ENCODE measurements around the gene DYNLT1. TPM values are rescaled to one million over a fixed set of nuclear protein-coding genes. Genes with fewer than 3 reads are reported as not detected.
A peak's percentile ranks its signal among the peaks of the same experiment; 100 is the strongest.

The DYNLT1 gene
- polyA plus RNA-seq, 1 donor, result 128 TPM

DNA sequence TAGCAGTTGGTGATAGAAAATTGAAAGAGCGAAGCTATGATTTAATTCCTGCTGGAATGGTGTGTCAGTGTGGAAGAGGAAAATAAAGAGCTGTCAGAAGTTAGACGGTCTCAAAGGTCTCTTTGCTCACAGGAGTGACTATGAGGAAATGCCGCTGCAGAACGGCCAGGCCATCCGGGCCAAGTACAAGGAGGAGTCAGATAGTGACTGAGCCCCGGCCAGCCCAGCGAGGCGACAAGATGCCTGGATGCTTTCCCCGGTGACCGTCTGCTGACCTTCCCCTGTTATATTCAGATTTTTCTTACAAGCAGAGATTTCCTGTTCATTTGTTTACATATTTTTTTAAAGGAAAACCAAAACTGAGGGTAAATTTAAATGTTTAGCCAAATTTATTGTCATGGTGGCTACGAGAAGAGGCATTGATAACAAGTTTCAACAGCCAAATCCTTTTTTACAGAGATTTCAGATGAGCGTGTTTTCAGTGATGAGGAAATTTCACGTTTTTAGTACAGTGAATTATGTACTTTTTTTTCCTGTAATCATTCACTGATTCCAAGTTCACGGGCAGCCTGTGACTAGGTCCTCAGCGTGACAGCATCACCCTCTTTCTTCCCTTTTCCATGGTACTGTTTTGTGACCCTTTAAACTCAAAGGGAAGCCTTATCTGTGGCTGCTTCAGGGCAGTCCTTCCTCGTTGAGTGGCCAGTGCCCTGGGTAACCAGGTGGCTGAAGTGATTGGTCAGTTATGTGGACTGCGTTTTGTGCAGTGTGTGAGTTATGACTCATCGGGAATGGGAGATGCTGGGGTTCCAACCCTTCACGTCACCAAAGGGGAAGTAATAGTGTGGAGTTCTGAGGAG lies 12.6 kb downstream of the DYNLT1 start:
- H3K4me1 ChIP-seq (ENCODE audit: control insufficient read depth, insufficient read depth, low read length), result peaks cover 20% of the 10 kb centered on the region
- peaks cover 63% of the 10 kb centered on the region for H3K36me3 ChIP-seq (ENCODE audit: control insufficient read depth, insufficient read depth, low read length)
- no peak overlapping the region for H3K4me3 ChIP-seq (ENCODE audit: low read length)
- peak; percentile 72 to 82 for DNase-seq
- 66% methylated on average over 4 of the region's 19 CpGs for WGBS (ENCODE audit: insufficient coverage, low lambda C conversion rate)
- H3K9me3 ChIP-seq (ENCODE audit: control insufficient read depth, low read depth, low read length), result no peaks in the 10 kb centered on the region
- H3K27ac ChIP-seq (ENCODE audit: low read length), result peak overlapping the region; percentile 75
- H3K27me3 ChIP-seq (ENCODE audit: control insufficient read depth, insufficient read depth, low read length), result no peaks in the 10 kb centered on the region

DNA sequence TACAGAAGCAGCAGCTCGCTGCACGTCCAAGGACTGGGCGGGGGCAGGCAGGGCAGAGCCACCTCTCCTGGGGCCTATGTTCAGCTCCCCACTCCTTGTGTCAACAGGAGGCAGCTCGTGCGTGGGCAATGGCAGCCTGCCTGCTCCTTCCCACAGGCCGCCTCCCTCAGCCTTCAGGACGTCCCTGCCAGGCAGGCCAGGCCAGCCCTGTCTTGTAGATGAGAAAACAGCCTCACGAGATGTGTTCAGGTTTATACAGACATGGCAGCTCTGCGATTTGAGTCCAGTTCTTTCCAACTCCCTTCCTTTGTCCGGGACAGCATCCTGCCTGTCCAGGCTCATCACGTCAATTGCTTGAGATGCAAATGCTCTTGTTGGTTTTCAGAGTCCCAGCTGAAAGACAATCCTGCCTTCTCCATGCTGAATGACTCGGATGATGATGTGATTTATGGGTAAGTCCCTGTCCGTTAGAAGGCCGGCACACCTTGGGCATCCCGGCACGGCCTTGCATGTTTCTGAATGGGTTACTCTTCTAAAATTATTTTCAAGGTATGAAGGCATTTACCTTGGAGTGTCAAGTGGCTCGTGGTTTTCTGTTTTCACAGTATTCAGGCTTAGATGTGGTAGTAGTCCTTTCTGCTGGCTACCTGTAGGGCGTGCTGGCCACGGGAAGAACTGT lies 13.5 kb downstream of the DYNLT1 start:
- peaks cover 64% of the 10 kb centered on the region for H3K36me3 ChIP-seq (ENCODE audit: control insufficient read depth, insufficient read depth, low read length)
- peak overlapping the region; percentile 75 for H3K27ac ChIP-seq (ENCODE audit: low read length)
- no peak overlapping the region for H3K4me3 ChIP-seq (ENCODE audit: low read length)
- no peaks in the 10 kb centered on the region for H3K27me3 ChIP-seq (ENCODE audit: control insufficient read depth, insufficient read depth, low read length)
- H3K9me3 ChIP-seq (ENCODE audit: control insufficient read depth, low read depth, low read length), result no peaks in the 10 kb centered on the region
- H3K4me1 ChIP-seq (ENCODE audit: control insufficient read depth, insufficient read depth, low read length), result peaks cover 20% of the 10 kb centered on the region
- WGBS (ENCODE audit: insufficient coverage, low lambda C conversion rate), result 83% methylated on average over 3 of the region's 19 CpGs
- peak in 1 of 2 donors; percentile 17 for DNase-seq

GRCh38 chr6:158629367-158630221 lies 14.9 kb downstream of the DYNLT1 start:
- no peaks in the 10 kb centered on the region for H3K27me3 ChIP-seq (ENCODE audit: control insufficient read depth, insufficient read depth, low read length)
- peaks cover 20% of the 10 kb centered on the region for H3K4me1 ChIP-seq (ENCODE audit: control insufficient read depth, insufficient read depth, low read length)
- H3K27ac ChIP-seq (ENCODE audit: low read length), result no peak overlapping the region
- H3K4me3 ChIP-seq (ENCODE audit: low read length), result no peak overlapping the region
- H3K9me3 ChIP-seq (ENCODE audit: control insufficient read depth, low read depth, low read length), result no peaks in the 10 kb centered on the region
- whole genome bisulfite sequencing (ENCODE audit: insufficient coverage, low lambda C conversion rate), result 30% methylated on average over 2 of the region's 20 CpGs
- H3K36me3 ChIP-seq (ENCODE audit: control insufficient read depth, insufficient read depth, low read length), result peaks cover 70% of the 10 kb centered on the region
- DNase-seq, result no peak

- Histone ChIP-seq H3K4me3 (ENCODE audit: low read length) (no peak overlapping the region), H3K27me3 (ENCODE audit: control insufficient read depth, insufficient read depth, low read length) (no peaks in the 10 kb centered on the region), H3K36me3 (ENCODE audit: control insufficient read depth, insufficient read depth, low read length) (peaks cover 74% of the 10 kb centered on the region), H3K4me1 (ENCODE audit: control insufficient read depth, insufficient read depth, low read length) (peaks cover 20% of the 10 kb centered on the region), H3K27ac (ENCODE audit: low read length) (no peak overlapping the region), H3K9me3 (ENCODE audit: control insufficient read depth, low read depth, low read length) (no peaks in the 10 kb centered on the region)
- WGBS (ENCODE audit: insufficient coverage, low lambda C conversion rate), result no CpG with 5 or more reads among the region's 17 CpGs
- DNase-seq, result no peak
These were observed 16.0 kb downstream of the DYNLT1 start for GRCh38 chr6:158628542-158628941.

DNA sequence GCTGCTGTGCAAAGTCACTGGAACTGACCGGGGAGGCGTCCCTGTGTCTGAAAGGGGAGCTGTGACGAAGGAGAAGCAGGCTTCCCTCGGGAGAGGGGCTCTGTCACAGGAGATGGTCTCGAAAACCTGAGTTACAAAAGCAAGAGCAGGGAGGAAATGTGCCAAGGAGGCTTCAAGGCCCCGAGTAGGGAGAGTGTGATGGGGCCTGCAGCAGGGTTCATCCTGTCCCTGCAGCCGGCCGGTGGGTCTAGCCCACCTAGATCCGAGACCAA lies 16.7 kb downstream of the DYNLT1 start:
- no peaks in the 10 kb centered on the region for H3K9me3 ChIP-seq (ENCODE audit: control insufficient read depth, low read depth, low read length)
- no peak overlapping the region for H3K27ac ChIP-seq (ENCODE audit: low read length)
- H3K27me3 ChIP-seq (ENCODE audit: control insufficient read depth, insufficient read depth, low read length), result no peaks in the 10 kb centered on the region
- DNase-seq, result no peak
- H3K4me1 ChIP-seq (ENCODE audit: control insufficient read depth, insufficient read depth, low read length), result peaks cover 20% of the 10 kb centered on the region
- WGBS (ENCODE audit: insufficient coverage, low lambda C conversion rate), result no CpG with 5 or more reads among the region's 9 CpGs
- H3K4me3 ChIP-seq (ENCODE audit: low read length), result no peak overlapping the region
- peaks cover 70% of the 10 kb centered on the region for H3K36me3 ChIP-seq (ENCODE audit: control insufficient read depth, insufficient read depth, low read length)

DNA sequence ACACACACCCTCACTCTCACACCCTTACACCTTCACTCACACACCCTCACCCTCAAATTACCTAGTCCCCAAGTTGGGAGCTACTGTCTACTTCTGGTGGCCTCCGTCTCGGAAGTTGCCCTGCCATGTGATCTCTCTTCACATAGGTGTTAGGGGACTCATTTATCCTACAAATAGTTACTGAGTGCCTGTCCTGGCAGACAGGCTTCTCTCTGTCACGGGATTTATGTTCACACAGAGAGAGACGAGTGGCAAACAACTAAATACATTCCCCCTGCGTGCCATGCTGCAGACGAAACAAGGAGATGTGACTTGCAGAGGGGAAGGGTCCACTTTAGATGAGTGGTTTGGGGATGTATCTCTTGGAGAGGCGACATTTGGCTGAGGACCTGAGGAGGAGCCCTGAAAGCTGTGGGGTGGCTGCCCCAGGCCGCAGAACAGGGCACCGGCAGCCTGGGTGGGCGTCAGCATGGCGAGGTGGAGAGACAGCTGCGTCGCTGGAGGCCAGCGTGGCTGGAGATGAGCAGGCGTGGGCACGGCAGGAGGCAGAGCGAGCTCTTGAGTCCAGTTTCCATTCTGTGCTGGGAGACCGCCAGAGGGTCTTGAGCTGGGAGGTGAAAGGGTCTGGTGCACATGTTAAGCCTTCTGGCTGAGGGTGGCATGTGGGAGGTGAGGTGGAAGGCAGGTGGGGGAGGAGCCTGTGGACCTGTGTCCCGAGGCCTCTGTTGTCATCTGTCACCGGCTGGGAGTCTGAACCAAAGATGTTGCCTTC lies 17.2 kb downstream of the DYNLT1 start:
- Histone ChIP-seq H3K4me1 (ENCODE audit: control insufficient read depth, insufficient read depth, low read length) (peaks cover 20% of the 10 kb centered on the region), H3K27ac (ENCODE audit: low read length) (no peak overlapping the region), H3K27me3 (ENCODE audit: control insufficient read depth, insufficient read depth, low read length) (no peaks in the 10 kb centered on the region), H3K4me3 (ENCODE audit: low read length) (no peak overlapping the region), H3K9me3 (ENCODE audit: control insufficient read depth, low read depth, low read length) (no peaks in the 10 kb centered on the region), H3K36me3 (ENCODE audit: control insufficient read depth, insufficient read depth, low read length) (peaks cover 73% of the 10 kb centered on the region)
- no CpG with 5 or more reads among the region's 20 CpGs for WGBS (ENCODE audit: insufficient coverage, low lambda C conversion rate)
- DNase-seq, result no peak

- WGBS (ENCODE audit: insufficient coverage, low lambda C conversion rate), result 86% methylated on average over 1 of the region's 6 CpGs
- no peak overlapping the region for H3K27ac ChIP-seq (ENCODE audit: low read length)
- H3K4me1 ChIP-seq (ENCODE audit: control insufficient read depth, insufficient read depth, low read length), result peaks cover 13% of the 10 kb centered on the region
- H3K9me3 ChIP-seq (ENCODE audit: control insufficient read depth, low read depth, low read length), result no peaks in the 10 kb centered on the region
- H3K36me3 ChIP-seq (ENCODE audit: control insufficient read depth, insufficient read depth, low read length), result peaks cover 78% of the 10 kb centered on the region
- no peak overlapping the region for H3K4me3 ChIP-seq (ENCODE audit: low read length)
- DNase-seq, result no peak
- H3K27me3 ChIP-seq (ENCODE audit: control insufficient read depth, insufficient read depth, low read length), result no peaks in the 10 kb centered on the region
These were observed 18.0 kb downstream of the DYNLT1 start for GRCh38 chr6:158626360-158627167.

GRCh38 chr6:158625881-158626305 lies 18.6 kb downstream of the DYNLT1 start:
- Histone ChIP-seq H3K4me1 (ENCODE audit: control insufficient read depth, insufficient read depth, low read length) (peaks cover 6% of the 10 kb centered on the region), H3K9me3 (ENCODE audit: control insufficient read depth, low read depth, low read length) (no peaks in the 10 kb centered on the region), H3K36me3 (ENCODE audit: control insufficient read depth, insufficient read depth, low read length) (peaks cover 80% of the 10 kb centered on the region), H3K27ac (ENCODE audit: low read length) (no peak overlapping the region), H3K27me3 (ENCODE audit: control insufficient read depth, insufficient read depth, low read length) (no peaks in the 10 kb centered on the region), H3K4me3 (ENCODE audit: low read length) (no peak overlapping the region)
- no peak for DNase-seq
- no CpG with 5 or more reads among the region's 15 CpGs for WGBS (ENCODE audit: insufficient coverage, low lambda C conversion rate)

Measured in large intestine (tissue), 3 donors.